Colon (tissue), 2 donors: Measurements from ENCODE around the gene COL15A1.
"Not testable (repeated sequence)": the region's sequence is repeated elsewhere in the genome, so short reads cannot be mapped to it uniquely, and the experiment has no call there.

ENCODE experiments used
- FAIRE-seq: peaks from 2 replicates; lab custom pipeline; 2012; peaks lifted over from hg19 to GRCh38; lab: Jason Lieb, UNC
- donor health status: control.
- donor health status: control.

Gene COL15A1

DNA sequence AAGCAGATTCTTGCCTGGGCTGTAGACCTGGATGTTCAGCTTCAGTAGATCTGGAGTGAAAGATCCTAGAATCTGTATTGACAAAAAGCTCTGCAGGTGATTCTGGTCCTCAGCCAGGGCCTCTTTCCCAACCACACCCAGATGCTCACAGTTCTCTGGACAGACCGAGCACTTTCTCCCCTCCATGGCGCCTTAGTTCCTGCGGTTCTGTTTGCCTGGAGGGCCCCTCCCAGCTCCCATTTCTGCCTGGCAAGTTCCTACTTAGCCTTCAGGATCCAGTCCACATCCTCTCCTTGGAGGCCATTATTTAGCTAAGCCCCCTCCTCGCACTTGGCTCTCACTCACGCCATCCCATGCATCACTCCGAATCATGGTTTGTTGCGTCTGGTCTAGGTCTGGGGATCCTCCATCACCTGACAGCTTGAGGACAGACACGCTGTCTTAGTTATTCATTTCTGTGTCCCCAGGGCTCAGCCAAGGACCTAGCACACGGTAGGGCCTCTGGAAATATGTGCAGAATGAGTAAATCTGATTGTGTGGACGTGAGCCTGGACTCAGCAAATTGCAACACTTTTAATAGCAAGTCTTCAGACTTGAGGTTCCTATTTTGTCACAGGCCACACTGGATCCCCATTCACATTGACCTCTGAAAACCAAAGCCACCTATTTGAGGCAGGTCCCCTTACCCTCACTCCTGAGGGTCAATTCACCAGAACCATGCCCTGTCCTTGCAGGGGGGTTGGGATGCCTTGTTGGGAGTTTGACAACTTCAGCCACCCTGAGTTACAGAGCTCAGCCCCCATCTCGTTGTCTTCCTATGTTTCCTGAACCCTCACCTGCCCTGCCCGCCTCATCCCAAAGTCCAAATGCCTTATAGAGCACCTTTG lies 50.7 kb downstream of the COL15A1 start:
- FAIRE-seq: no peak

DNA sequence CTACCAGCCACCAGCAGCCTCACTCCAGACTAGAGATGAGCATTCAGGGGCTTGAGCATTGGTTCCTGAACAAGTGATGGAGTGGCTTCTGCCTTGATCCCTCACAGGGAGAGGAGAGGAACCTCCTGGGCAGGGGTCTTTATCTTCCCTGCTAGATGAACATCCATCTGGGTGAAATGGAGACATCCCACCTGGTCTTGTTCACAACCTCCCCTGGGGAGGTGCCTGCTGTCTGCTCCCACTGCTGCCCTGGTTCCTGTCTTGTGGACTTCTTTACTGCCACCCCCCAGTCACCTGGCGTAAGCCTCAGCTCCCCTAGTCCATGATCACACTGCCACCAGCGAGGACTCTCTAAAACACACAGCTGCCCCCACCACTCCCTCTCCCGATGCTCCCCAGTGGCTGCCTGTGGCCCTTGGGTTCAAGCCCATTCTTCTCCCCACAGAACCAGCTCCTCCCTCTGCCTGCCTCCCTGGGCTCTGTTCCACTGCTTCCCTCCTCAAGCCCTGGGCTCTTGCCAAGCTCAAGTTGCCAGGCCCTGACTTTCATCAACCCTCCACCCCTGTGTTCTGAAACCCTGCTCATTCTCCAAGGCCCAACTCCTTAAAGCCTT lies 51.5 kb downstream of the COL15A1 start:
- FAIRE-seq: no peak

DNA sequence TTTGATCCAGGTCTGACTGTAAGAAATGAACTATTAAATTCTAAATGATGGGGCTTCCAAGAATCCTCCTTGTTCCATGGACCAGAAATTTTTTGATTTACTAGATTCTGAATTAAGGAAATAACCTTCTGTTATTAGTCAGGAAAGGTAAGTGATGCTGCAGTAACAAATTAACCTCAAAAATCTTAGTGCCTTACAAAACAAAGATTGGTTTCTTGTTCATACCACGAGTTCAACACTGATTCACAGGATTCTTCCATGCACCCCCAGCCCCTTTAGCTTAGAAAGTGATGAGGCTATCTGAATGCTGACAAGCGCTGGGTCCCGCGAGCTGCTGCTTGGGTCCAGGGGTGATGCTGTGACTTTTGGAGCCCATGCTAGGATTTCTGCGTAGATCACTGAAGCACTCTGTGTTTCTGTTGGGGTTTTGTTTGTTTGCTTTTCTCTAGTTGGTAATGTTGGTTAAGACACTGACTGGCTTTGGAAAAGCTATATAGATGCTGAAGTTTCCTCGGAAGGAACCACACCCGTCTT lies 52.3 kb downstream of the COL15A1 start:
- no peak for FAIRE-seq

DNA sequence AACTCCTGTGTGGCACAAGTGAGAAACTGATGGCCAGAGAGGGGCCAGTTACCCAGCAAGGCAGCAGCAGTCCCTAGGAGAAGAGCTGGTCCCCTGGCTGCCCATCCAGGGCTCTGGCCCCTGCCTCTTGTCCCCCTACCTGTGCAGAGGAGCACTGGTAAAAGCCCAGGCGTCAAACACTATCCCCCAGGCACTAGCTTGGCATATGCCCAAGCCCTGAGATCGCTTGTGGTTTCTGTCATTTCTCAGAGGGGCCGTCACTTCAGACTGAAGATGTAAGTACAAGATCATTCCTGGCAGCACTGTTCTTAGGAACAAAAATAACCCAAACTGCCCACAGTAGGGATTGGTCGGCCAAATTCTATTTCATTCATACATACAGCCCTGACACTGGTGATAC lies 53.9 kb downstream of the COL15A1 start:
- no peak for FAIRE-seq

DNA sequence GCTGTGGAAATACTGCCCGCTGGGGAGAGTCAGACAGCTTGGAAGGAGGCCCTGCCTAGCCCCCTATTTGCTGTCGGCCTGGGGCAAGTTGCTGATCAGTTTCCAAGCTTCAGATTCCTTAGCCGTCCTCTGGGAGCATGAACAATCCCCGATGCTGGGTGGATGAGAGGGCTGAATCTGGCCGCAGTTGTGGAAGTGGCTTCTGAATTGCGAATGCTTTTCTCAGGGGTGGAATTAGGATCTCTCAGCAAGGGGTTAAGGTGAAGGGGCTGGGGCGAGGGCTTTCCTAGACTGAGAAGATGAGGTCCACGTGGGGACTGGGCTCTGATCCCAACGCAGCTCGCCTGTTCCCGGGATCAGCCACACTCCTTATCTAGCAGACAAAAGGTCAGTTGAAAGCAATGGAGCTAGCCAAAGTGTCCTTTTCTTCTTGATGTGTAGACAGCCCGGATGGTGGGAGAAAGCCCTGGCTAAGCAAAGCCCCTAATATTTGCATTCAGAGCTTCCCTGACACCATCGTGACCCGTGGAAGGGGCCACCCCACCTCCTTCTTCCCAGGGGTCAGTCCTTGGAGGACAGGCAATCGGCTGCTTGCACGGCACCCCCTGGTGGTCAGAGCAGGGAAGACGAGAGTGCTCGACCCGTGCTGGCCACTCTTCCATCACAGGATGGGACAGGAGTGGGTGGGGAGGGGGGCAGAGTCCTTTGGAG lies 54.9 kb downstream of the COL15A1 start:
- FAIRE-seq: no peak

DNA sequence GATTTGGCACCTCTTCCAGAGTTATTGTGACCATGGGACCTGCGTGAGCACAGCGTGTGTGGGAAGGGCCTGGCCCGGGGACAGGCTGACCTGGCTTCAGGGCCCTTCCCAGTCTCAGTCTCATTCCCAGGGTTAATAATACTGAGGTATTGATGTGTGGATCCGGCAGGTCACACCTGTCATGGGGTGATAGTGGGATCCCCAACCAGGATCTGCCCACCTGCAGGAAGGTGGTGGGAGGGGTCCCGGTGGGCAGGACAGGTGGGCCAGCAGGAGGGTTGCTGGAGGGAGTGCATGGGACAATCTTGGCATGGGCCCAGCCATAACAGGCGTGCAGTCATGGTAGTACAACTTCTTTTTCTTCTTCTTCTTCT lies 55.4 kb downstream of the COL15A1 start:
- no peak for FAIRE-seq

DNA sequence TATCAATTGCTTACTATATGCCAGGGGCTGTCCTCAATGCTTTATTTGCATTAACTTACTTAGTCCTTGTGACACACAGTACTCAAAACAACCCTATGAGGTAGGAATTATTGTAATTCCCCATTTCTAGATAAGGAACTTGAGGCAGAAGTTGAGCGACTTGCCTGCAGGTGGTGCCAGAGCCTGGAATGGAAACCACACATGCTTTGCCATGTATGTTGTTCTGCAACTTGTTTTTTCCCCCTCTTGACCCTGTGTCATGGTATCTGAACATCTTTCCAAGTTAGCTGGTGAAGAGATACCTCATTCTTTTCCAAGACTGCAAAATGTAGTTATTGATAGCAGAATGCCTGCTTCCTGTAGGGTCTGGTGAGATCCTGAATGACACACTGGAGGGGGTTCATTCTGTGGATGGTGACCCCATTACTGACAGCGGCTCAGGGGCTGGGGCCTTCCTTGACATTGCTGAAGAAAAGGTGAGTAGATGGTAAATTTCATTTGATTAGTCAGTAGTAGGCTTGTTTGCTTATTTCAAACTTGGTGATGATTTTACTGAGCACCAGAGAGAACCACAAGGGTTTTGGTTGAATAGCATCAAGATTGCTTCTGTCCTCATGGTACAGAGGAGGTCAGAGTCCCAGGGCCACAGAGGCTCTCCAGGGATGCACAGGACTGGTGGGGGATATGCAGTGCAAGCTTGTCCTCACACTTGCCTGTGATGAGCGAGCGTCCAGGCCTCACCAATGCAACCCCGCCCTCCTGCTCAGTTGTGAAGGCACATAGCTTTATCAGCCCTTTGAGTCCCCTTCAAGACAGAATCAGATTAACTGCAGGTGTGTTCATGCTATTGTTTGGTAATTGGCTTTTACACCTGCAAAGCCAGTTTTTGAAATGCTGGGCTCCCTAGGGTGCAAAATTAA lies 57.0 kb downstream of the COL15A1 start:
- FAIRE-seq: no peak

DNA sequence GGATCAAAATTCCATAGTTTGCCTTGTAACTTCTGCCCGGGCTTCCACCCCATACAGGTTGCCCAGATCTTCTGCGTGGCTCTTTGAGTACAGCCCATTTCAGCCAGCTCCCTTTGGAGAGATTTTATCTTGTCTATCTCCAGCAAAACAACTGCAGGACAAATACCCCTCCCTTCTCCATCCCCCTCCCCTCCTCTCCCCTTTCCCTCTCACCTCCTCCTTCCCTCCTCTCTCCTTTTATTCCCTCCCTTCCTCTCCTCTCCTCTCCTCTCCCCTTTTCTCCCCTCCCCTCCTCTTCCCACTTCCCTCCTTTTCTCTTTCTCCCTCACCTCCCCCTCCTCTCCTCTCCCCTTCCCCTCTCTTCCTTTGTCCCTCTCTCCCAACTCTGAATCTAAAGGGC lies 58.2 kb downstream of the COL15A1 start:
- FAIRE-seq: no peak

DNA sequence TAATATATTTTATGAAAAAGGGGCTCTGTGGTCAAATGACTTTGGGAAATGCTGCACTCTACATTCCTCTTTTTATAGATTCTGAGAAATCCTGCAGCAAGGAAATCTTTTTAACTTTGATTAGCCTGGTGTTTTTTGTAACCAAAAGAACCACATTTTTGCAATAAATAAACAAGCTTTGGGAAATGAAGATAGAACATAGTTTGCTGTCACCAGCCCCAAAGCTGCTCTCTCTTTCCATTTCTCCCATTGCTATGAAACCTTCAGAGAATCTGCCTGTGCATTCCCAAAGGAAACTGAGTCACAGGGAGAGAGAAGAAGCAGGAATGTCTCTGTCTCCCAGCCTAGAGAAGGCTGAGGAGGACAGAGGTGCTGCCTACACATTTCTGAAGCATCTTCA lies 59.0 kb downstream of the COL15A1 start:
- no peak for FAIRE-seq

DNA sequence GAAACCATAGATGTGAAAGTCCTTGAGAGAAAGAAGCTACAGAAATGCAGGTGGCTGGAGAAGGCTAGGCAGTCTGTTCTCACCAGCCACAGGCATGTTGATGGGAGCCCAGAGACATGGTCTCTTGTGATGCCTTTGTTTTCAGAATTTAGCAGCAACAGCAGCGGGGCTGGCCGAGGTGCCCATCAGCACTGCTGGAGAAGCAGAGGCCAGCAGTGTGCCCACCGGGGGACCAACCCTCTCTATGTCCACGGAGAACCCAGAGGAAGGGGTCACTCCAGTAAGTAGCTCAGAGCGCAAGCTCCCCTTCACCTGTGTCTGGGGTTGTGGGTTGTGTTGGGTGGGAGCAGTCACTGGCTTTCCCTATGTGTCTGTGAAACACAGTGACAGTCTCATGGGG lies 59.6 kb downstream of the COL15A1 start:
- no peak for FAIRE-seq

DNA sequence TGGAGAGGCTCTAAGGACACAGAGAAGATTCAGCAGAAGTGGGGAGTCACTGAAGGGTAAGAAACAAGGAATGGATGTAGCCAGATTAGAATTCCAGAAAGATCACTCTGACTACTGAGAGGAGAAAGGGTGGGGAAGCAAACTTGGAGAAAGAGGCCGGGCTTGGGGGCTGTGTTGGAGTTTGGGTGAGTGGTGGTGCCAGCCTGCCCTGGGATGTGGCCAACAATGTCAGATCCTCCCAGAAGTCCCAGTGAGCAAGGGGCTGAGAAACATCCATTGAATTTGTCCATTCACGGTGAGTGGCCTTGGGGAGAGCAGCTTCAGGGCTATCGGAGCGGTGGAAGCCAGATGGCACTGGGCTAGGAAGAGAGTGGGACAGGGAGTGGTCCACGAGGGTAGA lies 60.4 kb downstream of the COL15A1 start:
- no peak for FAIRE-seq

DNA sequence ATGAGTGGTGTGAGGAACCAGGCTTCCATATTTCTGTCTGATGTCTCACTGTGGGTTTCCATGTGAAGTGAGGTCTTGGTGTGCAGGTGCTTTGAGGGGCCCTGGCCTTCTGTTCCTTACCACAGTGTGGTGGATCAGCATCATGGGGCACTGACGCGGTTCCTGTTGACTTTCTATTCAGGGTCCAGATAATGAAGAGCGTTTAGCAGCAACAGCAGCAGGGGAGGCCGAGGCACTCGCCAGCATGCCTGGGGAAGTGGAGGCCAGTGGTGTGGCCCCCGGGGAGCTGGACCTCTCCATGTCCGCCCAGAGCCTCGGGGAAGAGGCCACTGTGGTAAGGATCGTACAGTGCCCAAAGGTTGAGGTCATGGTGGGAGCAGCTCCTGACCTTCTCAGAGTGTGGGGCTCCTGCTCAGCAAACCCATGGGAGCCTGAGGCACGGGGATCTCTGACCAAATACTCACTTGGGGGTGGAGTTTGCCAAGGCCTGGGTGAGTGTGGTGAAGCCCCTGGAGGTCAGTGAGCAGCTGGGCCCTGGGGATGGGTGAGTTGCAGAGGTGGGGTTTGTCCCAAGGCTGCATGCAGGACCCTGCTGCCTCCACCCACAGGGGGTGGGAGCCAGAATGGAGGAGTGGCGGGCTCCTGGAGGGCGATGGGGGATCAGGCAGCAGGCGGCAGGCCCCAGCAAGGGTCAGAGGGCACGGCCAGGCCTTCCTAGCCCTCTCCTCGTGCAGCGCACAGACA lies 61.2 kb downstream of the COL15A1 start:
- FAIRE-seq: no peak

DNA sequence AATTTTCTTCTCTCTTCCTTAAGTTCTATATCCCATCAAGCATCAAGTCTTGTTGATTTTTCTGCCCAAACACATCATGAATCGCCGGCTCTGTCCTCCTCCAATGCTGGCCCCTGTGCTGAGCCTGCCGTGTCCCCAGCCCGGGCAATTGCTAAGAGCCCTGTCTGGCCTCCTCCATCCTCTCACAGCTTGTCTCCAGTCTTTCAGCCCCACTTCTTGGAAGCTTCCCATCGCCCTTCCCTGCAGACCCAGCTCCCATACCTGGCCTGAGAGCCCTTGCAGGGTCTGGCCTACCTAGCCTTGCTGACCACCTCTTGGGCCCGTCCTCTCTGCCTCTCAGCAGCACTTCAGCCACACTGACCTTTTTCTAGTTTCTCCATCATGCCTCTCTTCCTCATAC lies 61.9 kb downstream of the COL15A1 start:
- FAIRE-seq: no peak

DNA sequence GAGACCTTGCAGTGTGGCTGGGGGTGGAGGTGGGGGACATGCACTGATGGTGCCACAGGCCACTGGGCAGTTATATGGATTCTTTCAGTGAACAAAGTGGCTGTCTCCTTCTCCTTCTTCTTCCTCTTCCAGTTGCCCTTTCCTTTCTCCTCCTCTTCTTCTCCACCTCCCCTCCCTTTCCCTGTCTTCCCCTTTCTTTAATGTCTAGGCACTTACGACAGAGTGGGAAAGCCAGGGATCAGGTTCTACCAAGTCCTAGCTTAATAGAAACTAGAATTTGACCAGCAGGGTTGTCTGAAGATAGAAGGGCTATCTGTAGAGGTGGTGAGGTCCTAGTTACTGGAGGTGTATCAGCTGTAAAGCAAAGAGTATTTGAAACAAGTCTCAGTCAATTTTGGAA lies 62.8 kb downstream of the COL15A1 start:
- FAIRE-seq: no peak

DNA sequence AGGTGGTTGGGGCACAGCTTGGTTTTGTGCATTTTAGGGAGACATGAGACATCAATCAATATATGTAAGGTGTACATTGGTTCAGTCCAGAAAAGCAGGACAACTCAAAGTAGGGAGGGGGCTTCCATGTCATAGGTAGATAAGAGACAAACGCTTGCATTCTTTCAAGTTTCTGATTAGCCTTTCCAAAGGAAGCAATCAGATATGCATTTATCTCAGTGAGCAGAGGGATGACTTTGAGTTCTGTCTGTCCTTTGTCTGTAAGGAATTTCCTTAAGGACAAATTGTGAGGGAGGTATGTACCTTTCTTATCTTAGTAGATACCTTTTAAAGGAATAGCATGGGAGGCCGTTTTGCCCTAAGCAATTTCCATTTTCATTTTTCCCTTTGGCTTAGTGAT lies 63.3 kb downstream of the COL15A1 start:
- FAIRE-seq: no peak

DNA sequence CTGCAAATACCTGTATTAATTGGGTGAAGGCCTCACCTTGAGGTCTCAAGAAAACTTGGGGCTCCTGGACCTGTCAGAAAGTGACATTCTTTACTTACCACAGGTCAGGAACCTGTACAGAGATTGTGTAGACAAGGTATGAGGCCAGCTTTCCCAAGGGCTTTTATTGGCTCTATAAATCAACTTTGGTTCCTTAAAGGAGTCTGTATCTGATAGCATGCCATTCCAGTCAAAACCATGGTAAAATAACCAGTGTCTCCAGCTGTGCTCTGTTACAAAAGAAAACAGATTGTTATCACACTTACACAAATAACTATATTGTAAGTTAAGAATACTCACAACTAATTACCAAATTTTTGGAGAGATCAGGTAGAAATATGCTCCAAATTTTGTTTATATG lies 64.5 kb downstream of the COL15A1 start:
- FAIRE-seq: no peak

DNA sequence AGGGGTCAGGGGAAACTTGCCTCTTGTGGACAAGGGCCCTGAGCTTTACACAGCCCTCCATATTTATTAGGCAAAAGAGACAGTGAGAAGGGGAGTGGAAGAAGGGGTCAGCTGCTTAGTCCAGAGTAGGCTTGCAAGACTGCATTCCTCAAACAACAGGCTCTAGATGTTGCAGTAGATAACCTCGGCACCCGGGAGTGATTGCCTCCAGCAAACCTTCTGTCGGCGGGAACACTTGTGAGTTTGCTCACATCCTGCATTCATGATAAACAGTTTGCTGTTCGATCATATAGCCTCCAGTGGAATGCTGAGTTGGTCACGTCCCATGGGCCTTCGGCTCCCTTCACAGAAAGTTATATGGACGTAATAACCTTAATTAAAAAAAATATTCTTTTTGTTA lies 66.7 kb downstream of the COL15A1 start:
- not testable (repeated sequence) for FAIRE-seq

DNA sequence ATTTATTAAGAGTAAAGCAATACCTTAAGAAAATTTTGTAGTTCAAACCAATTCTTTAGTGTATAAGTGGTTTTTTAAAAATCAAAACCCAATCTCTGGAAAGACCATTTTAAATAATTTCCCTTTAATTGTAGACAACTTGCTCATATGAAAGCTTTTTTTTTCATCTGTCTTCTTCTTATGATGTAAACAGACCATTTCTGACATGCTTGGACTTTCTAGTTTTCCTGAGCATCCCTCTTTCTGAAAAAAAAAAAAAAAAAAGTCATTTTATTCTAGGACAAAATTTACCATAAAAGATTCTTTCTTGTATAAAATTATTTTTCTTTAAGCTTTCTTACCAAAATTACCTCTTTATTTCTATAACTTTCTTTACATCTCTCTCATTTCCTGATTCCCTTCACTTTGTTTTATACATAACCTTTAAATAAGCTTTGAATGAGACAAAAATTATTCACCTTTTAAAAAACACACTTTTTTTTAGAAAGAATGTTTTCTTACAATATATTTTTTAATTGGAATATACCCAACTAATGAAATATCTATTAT lies 67.5 kb downstream of the COL15A1 start:
- no peak for FAIRE-seq

DNA sequence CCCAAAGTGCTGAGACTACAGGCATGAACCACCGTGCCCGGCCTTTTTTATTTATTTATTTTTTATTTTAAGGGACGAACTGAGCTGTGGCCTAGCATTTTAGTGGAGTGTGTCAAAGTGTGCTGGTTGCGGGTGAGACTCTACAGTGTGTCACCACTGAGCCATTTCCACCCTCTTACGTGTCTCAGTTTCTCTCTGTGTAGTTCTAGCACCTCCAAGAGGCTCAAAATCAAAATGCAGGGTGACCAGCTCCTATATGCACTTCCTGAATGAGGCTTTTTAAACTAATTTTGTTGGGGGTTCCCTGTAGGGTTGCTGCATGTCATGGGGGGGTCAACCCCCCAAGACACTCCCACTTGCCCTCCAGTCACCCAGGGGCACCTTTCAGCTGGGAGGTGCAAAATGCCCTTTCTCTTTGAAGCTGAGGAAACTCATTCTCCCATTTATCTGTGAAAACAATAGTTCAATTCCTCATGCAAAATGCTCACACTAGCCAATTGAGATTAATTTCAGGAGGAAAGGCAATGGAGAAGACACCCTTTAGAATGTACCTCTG lies 69.3 kb downstream of the COL15A1 start:
- FAIRE-seq: no peak

DNA sequence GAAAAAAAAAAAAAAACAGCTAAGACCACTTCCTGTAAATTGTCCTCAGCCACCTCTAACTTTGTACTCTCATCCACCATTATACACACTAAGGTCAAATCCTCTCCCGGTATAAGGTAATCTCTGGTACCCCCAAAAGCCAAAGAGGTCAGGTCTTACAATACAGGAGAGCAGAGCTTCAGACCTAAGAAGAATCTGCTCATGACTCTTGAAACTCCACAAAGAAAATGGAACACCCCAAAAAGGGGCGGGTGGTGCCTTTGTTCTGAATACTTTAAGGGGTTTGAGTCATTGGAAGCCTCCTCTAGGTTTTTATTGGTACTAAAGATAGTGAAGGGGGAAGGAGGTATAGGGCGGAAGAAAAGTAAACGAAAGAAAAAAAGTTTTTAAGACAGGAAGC lies 69.8 kb downstream of the COL15A1 start:
- FAIRE-seq: no peak

DNA sequence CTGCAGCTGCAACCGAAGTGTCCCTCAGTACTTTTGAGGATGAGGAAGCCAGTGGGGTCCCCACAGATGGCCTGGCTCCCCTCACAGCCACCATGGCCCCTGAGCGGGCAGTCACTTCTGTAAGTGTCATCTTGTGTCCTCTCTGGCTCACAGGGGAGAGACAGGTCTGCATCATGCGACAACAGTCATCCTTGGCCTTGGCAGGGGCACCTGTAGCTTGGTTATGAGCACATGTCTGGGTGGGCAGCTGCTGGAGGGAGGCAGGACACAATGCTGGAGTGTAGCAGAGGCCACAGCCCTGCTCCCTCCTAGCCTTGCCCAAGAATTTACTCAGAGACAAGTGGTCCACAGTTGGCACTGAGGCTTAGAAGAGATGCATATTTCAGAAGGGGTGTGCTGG lies 71.7 kb downstream of the COL15A1 start:
- no peak for FAIRE-seq
